GM12891 (cell line): ENCODE results near the gene MPI.

ENCODE experiments used
- POLR2AphosphoS5 ChIP-seq: IDR thresholded peaks from 2 replicates; pipeline ENCODE4 v1.6.1; 2011; ENCODE audit warnings: low read depth, low read length, control low read depth
- TAF1 ChIP-seq: IDR thresholded peaks from 2 replicates; pipeline ENCODE4 v1.6.1; 2011; ENCODE audit warnings: low read depth, low read length, control low read depth

DNA sequence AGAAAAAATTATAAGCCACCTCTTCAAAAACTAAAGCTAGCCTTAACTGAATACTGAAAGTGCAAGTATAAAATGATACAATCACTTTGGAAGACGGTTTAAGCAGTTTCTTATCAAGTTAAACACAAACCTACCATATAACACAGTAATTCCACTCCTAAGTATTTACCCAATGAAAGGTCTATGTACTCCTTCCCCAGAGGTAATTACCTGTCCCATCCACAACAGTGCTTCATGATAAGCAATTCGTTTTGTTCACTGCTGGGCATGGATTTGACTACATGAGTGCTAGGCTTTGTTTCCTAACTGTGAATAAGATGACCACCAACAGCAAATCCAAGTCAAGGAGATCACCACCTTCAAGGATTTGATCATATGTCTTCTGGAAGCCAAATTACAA is 43.7 kb downstream of the MPI start:
- TF ChIP-seq TAF1 = no peak
- TF ChIP-seq POLR2AphosphoS5 = no peak
